OCI-LY7 (cell line): ENCODE results near the gene FAM163B.
A peak's percentile ranks its signal among the peaks of the same experiment; 100 is the strongest.

Experiments
- CTCF ChIP-seq: fragments of 200-600 bp; sonication (generic); conservative IDR thresholded peaks from 2 replicates; pipeline ENCODE4 v1.5.1; 2014; ENCODE audit warnings: mild to moderate bottlenecking, antibody characterized with exemption, low read length, moderate library complexity, mixed read lengths
- EZH2phosphoT487 ChIP-seq: fragments of 200-600 bp; sonication (generic); IDR thresholded peaks from 2 replicates; pipeline ENCODE4 v1.6.1; 2018; ENCODE audit warnings: low read depth, borderline replicate concordance, mild to moderate bottlenecking, mixed run types, antibody characterized with exemption, low read length, moderate library complexity, mixed read lengths

GRCh38 chr9:133604214-133604613 is 5.0 kb downstream of the FAM163B start:
- TF ChIP-seq CTCF (peak; percentile 76), EZH2phosphoT487 (no peak)
